Neuron (in vitro differentiated cells): ENCODE data around the gene ATXN7.

Experiments
- H2AFZ ChIP-seq: one replicate; pipeline ENCODE4 v1.6.1; 2013; ENCODE audit warnings: low read depth, mild to moderate bottlenecking, inconsistent platforms, low read length, moderate library complexity
- H3K27me3 ChIP-seq: one replicate; pipeline ENCODE4 v1.6.1; 2013; ENCODE audit warnings: low read length; ENCODE audit not compliant: insufficient read depth
- H3K36me3 ChIP-seq: one replicate; pipeline ENCODE4 v1.6.1; 2013; ENCODE audit warnings: low read length; ENCODE audit not compliant: insufficient read depth
- H3K4me1 ChIP-seq: one replicate; pipeline ENCODE4 v1.6.1; 2013; ENCODE audit warnings: low read length; ENCODE audit not compliant: insufficient read depth
- H3K4me3 ChIP-seq: 2 replicates; pipeline ENCODE4 v1.5.1; 2013; ENCODE audit warnings: mild to moderate bottlenecking, low read length, moderate library complexity
- H3K9me3 ChIP-seq: one replicate; pipeline ENCODE4 v1.6.1; 2013; ENCODE audit warnings: low read length

ATXN7 gene

GRCh38 chr3:63914312-63914711, 50.6 kb downstream of the ATXN7 start:
- Histone ChIP-seq H3K27me3 (no peaks in the 10 kb centered on the region), H3K36me3 (peaks cover 22% of the 10 kb centered on the region), H3K9me3 (no peaks in the 10 kb centered on the region), H3K4me1 (peaks cover 28% of the 10 kb centered on the region), H3K4me3 (no peak overlapping the region), H2AFZ (no peak overlapping the region)

- Histone ChIP-seq H2AFZ (no peak overlapping the region), H3K9me3 (no peaks in the 10 kb centered on the region), H3K4me3 (no peak overlapping the region), H3K27me3 (no peaks in the 10 kb centered on the region), H3K4me1 (peaks cover 6% of the 10 kb centered on the region), H3K36me3 (peaks cover 45% of the 10 kb centered on the region)
These were observed 54.7 kb downstream of the ATXN7 start for GRCh38 chr3:63918321-63918720.

- no peaks in the 10 kb centered on the region for H3K4me1 ChIP-seq
- peaks cover 58% of the 10 kb centered on the region for H3K36me3 ChIP-seq
- H3K4me3 ChIP-seq, result no peak overlapping the region
- H3K27me3 ChIP-seq, result no peaks in the 10 kb centered on the region
- H3K9me3 ChIP-seq, result peaks cover 10% of the 10 kb centered on the region
- no peak overlapping the region for H2AFZ ChIP-seq
These were observed 56.3 kb downstream of the ATXN7 start for GRCh38 chr3:63920001-63920400.

GRCh38 chr3:63921741-63922482, 58.2 kb downstream of the ATXN7 start:
- Histone ChIP-seq H3K36me3 (peaks cover 58% of the 10 kb centered on the region), H3K4me1 (no peaks in the 10 kb centered on the region), H3K9me3 (peaks cover 18% of the 10 kb centered on the region), H3K4me3 (no peak overlapping the region), H3K27me3 (no peaks in the 10 kb centered on the region), H2AFZ (no peak overlapping the region)

GRCh38 chr3:63922491-63923199, 59.0 kb downstream of the ATXN7 start:
- Histone ChIP-seq H2AFZ (no peak overlapping the region), H3K9me3 (peaks cover 18% of the 10 kb centered on the region), H3K27me3 (no peaks in the 10 kb centered on the region), H3K4me3 (no peak overlapping the region), H3K4me1 (no peaks in the 10 kb centered on the region), H3K36me3 (peaks cover 54% of the 10 kb centered on the region)

GRCh38 chr3:63926309-63926708, 62.6 kb downstream of the ATXN7 start:
- peaks cover 36% of the 10 kb centered on the region for H3K36me3 ChIP-seq
- H3K4me3 ChIP-seq, result no peak overlapping the region
- peaks cover 18% of the 10 kb centered on the region for H3K9me3 ChIP-seq
- H2AFZ ChIP-seq, result no peak overlapping the region
- H3K4me1 ChIP-seq, result no peaks in the 10 kb centered on the region
- no peaks in the 10 kb centered on the region for H3K27me3 ChIP-seq

GRCh38 chr3:63927422-63928280, 64.0 kb downstream of the ATXN7 start:
- H3K4me1 ChIP-seq, result no peaks in the 10 kb centered on the region
- H3K9me3 ChIP-seq, result peaks cover 18% of the 10 kb centered on the region
- H3K27me3 ChIP-seq, result no peaks in the 10 kb centered on the region
- H3K4me3 ChIP-seq, result no peak overlapping the region
- peaks cover 26% of the 10 kb centered on the region for H3K36me3 ChIP-seq
- H2AFZ ChIP-seq, result no peak overlapping the region

- Histone ChIP-seq H3K27me3 (no peaks in the 10 kb centered on the region), H3K36me3 (peaks cover 6% of the 10 kb centered on the region), H3K9me3 (no peaks in the 10 kb centered on the region), H2AFZ (no peak overlapping the region), H3K4me3 (no peak overlapping the region), H3K4me1 (no peaks in the 10 kb centered on the region)
These were observed 67.6 kb downstream of the ATXN7 start for GRCh38 chr3:63931290-63931689.

- Histone ChIP-seq H3K4me3 (no peak overlapping the region), H3K4me1 (no peaks in the 10 kb centered on the region), H2AFZ (no peak overlapping the region), H3K27me3 (no peaks in the 10 kb centered on the region), H3K36me3 (peaks cover 3% of the 10 kb centered on the region), H3K9me3 (no peaks in the 10 kb centered on the region)
These were observed 69.0 kb downstream of the ATXN7 start for GRCh38 chr3:63932509-63933212.

- no peak overlapping the region for H3K4me3 ChIP-seq
- no peaks in the 10 kb centered on the region for H3K4me1 ChIP-seq
- H2AFZ ChIP-seq, result no peak overlapping the region
- H3K27me3 ChIP-seq, result no peaks in the 10 kb centered on the region
- H3K36me3 ChIP-seq, result peaks cover 3% of the 10 kb centered on the region
- no peaks in the 10 kb centered on the region for H3K9me3 ChIP-seq
These were observed 69.8 kb downstream of the ATXN7 start for GRCh38 chr3:63933459-63933858.

GRCh38 chr3:63934041-63934866, 70.6 kb downstream of the ATXN7 start:
- H3K9me3 ChIP-seq, result no peaks in the 10 kb centered on the region
- no peak overlapping the region for H2AFZ ChIP-seq
- H3K36me3 ChIP-seq, result peaks cover 3% of the 10 kb centered on the region
- no peak overlapping the region for H3K4me3 ChIP-seq
- H3K4me1 ChIP-seq, result no peaks in the 10 kb centered on the region
- no peaks in the 10 kb centered on the region for H3K27me3 ChIP-seq

- H3K4me3 ChIP-seq, result no peak overlapping the region
These were observed 73.3 kb downstream of the ATXN7 start for GRCh38 chr3:63936925-63937324.

More at GRCh38 chr3:63936925-63937324, 73.3 kb downstream of the ATXN7 start:
- no peaks in the 10 kb centered on the region for H3K4me1 ChIP-seq
- H3K9me3 ChIP-seq, result no peaks in the 10 kb centered on the region
- H3K27me3 ChIP-seq, result no peaks in the 10 kb centered on the region
- no peak overlapping the region for H2AFZ ChIP-seq
- peaks cover 5% of the 10 kb centered on the region for H3K36me3 ChIP-seq
